ENCODE results near the gene GPHN.
A peak's percentile ranks its signal among the peaks of the same experiment; 100 is the strongest.
"Not testable (repeated sequence)": the region's sequence is repeated elsewhere in the genome, so short reads cannot be mapped to it uniquely, and the experiment has no call there.

The GPHN gene

GRCh38 chr14:66804141-66804540, 296.2 kb downstream of the GPHN start:
- no peak for DNase-seq (ENCODE audit: low spot score)

- no peak for DNase-seq (ENCODE audit: low spot score)
Measured at GRCh38 chr14:66813636-66814035, 305.7 kb downstream of the GPHN start.

- no peak for DNase-seq (ENCODE audit: low spot score)
Measured at GRCh38 chr14:66815687-66816086, 307.7 kb downstream of the GPHN start.

- DNase-seq (ENCODE audit: low spot score) = peak; percentile 76
Measured at GRCh38 chr14:66824251-66824650, 316.3 kb downstream of the GPHN start.

- no peak for DNase-seq (ENCODE audit: low spot score)
Measured at GRCh38 chr14:66827182-66827581, 319.2 kb downstream of the GPHN start.

- DNase-seq (ENCODE audit: low spot score) = no peak
Measured at GRCh38 chr14:66831173-66831572, 323.2 kb downstream of the GPHN start.

GRCh38 chr14:66833816-66834215, 325.9 kb downstream of the GPHN start:
- DNase-seq (ENCODE audit: low spot score) = no peak

- not testable (repeated sequence) for DNase-seq (ENCODE audit: low spot score)
Measured at GRCh38 chr14:66837436-66837835, 329.5 kb downstream of the GPHN start.

- peak; percentile 61 for DNase-seq (ENCODE audit: low spot score)
Measured at GRCh38 chr14:66842911-66843512, 335.1 kb downstream of the GPHN start.

GRCh38 chr14:66850258-66850888, 342.4 kb downstream of the GPHN start:
- DNase-seq (ENCODE audit: low spot score) = no peak

- DNase-seq (ENCODE audit: low spot score) = no peak
Measured at GRCh38 chr14:66853311-66853710, 345.4 kb downstream of the GPHN start.

GRCh38 chr14:66857867-66858266, 349.9 kb downstream of the GPHN start:
- DNase-seq (ENCODE audit: low spot score) = no peak

- DNase-seq (ENCODE audit: low spot score) = no peak
Measured at GRCh38 chr14:66859063-66859671, 351.2 kb downstream of the GPHN start.

GRCh38 chr14:66881596-66881995, 373.6 kb downstream of the GPHN start:
- DNase-seq (ENCODE audit: low spot score) = no peak

- DNase-seq (ENCODE audit: low spot score) = no peak
Measured at GRCh38 chr14:66884149-66884548, 376.2 kb downstream of the GPHN start.

GRCh38 chr14:66900719-66901118, 392.8 kb downstream of the GPHN start:
- DNase-seq (ENCODE audit: low spot score) = no peak

- no peak for DNase-seq (ENCODE audit: low spot score)
Measured at GRCh38 chr14:66910311-66910840, 402.4 kb downstream of the GPHN start.

- no peak for DNase-seq (ENCODE audit: low spot score)
Measured at GRCh38 chr14:66916421-66916820, 408.5 kb downstream of the GPHN start.

- no peak for DNase-seq (ENCODE audit: low spot score)
Measured at GRCh38 chr14:66918527-66918926, 410.6 kb downstream of the GPHN start.

GRCh38 chr14:66920196-66920595, 412.2 kb downstream of the GPHN start:
- no peak for DNase-seq (ENCODE audit: low spot score)

GRCh38 chr14:66923251-66923650, 415.3 kb downstream of the GPHN start:
- no peak for DNase-seq (ENCODE audit: low spot score)

- DNase-seq (ENCODE audit: low spot score) = no peak
Measured at GRCh38 chr14:66939409-66939808, 431.5 kb downstream of the GPHN start.

GRCh38 chr14:66944872-66945271, 436.9 kb downstream of the GPHN start:
- DNase-seq (ENCODE audit: low spot score) = no peak

All from pons (tissue), 1 donor.